AG10803 (cell line): ENCODE data around the gene MARCKSL1.

ENCODE experiments used
- DNase-seq: peaks from one replicate; pipeline ENCODE4 v3.0.0; 2010; ENCODE audit warnings: low read depth
- H3K4me3 ChIP-seq: 2 replicates; pipeline ENCODE4 v1.5.1; 2011; ENCODE audit warnings: mild to moderate bottlenecking, low read length, control low read depth
- TF ChIP-seq, protein P1 (sequence below): conservative IDR thresholded peaks from 2 replicates; pipeline ENCODE4 v1.5.1; 2011; ENCODE audit warnings: mild to moderate bottlenecking, low read length, control low read depth, inconsistent platforms

MARCKSL1 gene

GRCh38 chr1:32345289-32345827 lies 9.3 kb upstream of the MARCKSL1 start:
- no peak for DNase-seq
- TF ChIP-seq, protein P1, sequence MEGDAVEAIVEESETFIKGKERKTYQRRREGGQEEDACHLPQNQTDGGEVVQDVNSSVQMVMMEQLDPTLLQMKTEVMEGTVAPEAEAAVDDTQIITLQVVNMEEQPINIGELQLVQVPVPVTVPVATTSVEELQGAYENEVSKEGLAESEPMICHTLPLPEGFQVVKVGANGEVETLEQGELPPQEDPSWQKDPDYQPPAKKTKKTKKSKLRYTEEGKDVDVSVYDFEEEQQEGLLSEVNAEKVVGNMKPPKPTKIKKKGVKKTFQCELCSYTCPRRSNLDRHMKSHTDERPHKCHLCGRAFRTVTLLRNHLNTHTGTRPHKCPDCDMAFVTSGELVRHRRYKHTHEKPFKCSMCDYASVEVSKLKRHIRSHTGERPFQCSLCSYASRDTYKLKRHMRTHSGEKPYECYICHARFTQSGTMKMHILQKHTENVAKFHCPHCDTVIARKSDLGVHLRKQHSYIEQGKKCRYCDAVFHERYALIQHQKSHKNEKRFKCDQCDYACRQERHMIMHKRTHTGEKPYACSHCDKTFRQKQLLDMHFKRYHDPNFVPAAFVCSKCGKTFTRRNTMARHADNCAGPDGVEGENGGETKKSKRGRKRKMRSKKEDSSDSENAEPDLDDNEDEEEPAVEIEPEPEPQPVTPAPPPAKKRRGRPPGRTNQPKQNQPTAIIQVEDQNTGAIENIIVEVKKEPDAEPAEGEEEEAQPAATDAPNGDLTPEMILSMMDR: no peak
- no peak overlapping the region for H3K4me3 ChIP-seq

- TF ChIP-seq, protein P1: no peak
- no peak overlapping the region for H3K4me3 ChIP-seq
- DNase-seq: no peak
Measured at GRCh38 chr1:32342704-32343103, 6.7 kb upstream of the MARCKSL1 start.

- TF ChIP-seq, protein P1: no peak
- no peak for DNase-seq
- no peak overlapping the region for H3K4me3 ChIP-seq
Measured at GRCh38 chr1:32341971-32342370, 5.9 kb upstream of the MARCKSL1 start.

DNA sequence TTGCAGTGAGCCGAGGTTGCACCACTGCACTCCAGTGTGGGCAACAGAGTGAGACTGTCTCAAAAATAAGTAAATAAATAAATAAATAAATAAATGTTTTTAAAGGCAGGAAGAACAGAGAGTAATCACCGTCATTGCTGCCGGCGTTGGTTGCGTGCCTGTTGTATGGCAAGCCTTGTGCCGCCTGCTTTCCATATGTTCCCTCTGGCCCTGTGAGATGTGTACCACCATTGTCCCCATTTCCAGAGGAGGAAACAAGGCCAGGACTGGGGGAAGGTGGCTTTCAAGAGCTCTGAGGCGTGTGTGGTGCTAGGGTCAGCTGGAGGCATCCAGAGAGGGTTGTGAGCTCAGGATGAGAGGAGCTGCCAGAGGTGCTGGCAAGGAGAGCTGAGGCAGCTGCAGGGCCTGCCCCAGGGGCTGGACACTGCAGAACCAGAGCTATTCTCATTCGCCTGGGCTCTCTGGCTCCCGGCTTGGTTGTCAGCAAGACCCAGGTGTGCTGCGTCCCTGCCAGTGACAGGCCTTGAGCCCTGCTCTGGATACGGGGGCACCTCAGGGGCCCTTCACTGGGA lies 5.2 kb upstream of the MARCKSL1 start:
- TF ChIP-seq, protein P1: no peak
- DNase-seq: no peak
- H3K4me3 ChIP-seq: no peak overlapping the region

GRCh38 chr1:32339363-32339978 lies 3.4 kb upstream of the MARCKSL1 start:
- H3K4me3 ChIP-seq: no peak overlapping the region
- no peak for DNase-seq
- TF ChIP-seq, protein P1: no peak

DNA sequence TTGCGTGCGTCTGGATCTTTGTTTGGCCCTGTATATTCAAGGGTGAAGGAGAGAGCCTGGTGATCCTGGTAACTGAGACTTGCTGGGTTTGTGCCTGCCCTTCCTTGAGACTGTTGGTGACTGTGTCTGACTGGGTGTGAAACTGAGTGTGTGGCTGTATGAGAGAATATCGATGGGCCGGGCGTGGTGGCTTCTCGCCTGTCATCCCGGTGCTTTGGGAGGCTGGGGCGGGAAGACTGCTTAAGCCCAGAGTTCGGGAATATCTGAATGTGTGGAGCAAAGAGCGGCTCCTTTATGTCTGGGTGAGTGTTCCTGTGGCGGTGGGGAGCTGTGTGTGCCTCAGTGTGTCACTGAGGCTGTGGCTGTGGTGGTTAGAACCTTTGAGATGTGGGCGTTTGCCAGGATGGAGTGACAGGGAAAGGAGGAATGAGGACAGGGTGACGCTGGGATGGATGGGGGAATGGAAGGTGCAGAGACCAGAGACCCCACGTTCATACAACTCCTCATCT lies 2.7 kb upstream of the MARCKSL1 start:
- no peak for DNase-seq
- H3K4me3 ChIP-seq: no peak overlapping the region
- TF ChIP-seq, protein P1: no peak
